ENCODE data around the gene OR10V1. TPM values are rescaled to one million over a fixed set of nuclear protein-coding genes. Genes with fewer than 3 reads are reported as not detected.

Gene OR10V1
- total and polyA plus RNA-seq, 4 donors = not detected

DNA sequence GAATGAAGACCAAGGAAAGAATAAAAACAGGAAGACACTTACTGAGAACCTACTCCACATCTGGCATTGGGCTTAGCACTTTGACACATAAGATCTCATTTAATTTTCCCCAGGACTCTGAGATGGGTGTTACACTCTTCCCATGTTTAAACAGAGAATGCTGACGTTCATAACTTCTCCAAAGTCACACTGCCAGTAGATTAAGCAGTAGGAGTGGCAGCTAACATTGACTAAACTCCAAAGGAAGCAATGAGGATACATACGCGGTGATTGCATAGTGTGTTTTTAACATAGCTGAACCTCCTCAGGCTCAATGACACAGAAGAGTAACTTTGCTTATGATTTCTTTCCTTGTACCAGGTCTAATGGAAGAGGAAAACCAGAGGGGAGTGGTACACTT lies 14.5 kb upstream of the OR10V1 start:
- Histone ChIP-seq H3K4me1 (ENCODE audit: control insufficient read depth in 4 of 4, insufficient read depth in 4 of 4, low read length in 3 of 4) (no peaks in the 10 kb centered on the region), H3K27ac (ENCODE audit: low read depth in 1 of 2, low read length in 2 of 2) (no peak overlapping the region), H3K36me3 (ENCODE audit: control insufficient read depth in 4 of 4, insufficient read depth in 3 of 4, low read depth in 1 of 4, low read length in 3 of 4) (no peaks in the 10 kb centered on the region), H3K27me3 (ENCODE audit: control insufficient read depth in 4 of 4, insufficient read depth in 4 of 4, low read length in 3 of 4) (peaks cover 0 to 2% (median 0%) of the 10 kb centered on the region in 4 donors), H3K9me3 (ENCODE audit: control insufficient read depth in 4 of 4, low read length in 3 of 4) (no peaks in the 10 kb centered on the region), H3K4me3 (ENCODE audit: low read depth in 1 of 3, low read length in 3 of 3) (no peak overlapping the region), H3K9ac (ENCODE audit: low read depth in 1 of 2, low read length in 2 of 2) (no peak overlapping the region)
- 76% methylated on average over 3 of the region's 3 CpGs for WGBS
- no peak for DNase-seq (ENCODE audit: low spot score)
- no peak for TF ChIP-seq SP1 (IDR thresholded peaks at IDR 0.05)
- no peak for TF ChIP-seq NR2F2 (IDR thresholded peaks at IDR 0.05)
- no peak for TF ChIP-seq REST (IDR thresholded peaks at IDR 0.05)
- TF ChIP-seq RAD21 (IDR thresholded peaks at IDR 0.05) = no peak
- no peak for TF ChIP-seq YY1 (IDR thresholded peaks at IDR 0.05)
- no peak for TF ChIP-seq CTCF (IDR thresholded peaks at IDR 0.05; ENCODE audit: low read depth, low read length, missing input control)
- TF ChIP-seq ZBTB33 (IDR thresholded peaks at IDR 0.05) = no peak
- no peak for TF ChIP-seq FOXA1 (IDR thresholded peaks at IDR 0.05)
- no peak for TF ChIP-seq ATF3 (IDR thresholded peaks at IDR 0.05)
- TF ChIP-seq HNF4G (IDR thresholded peaks at IDR 0.05) = no peak
- no peak for TF ChIP-seq MAX (IDR thresholded peaks at IDR 0.05)
- no peak for TF ChIP-seq RXRA (IDR thresholded peaks at IDR 0.05)
- no peak for TF ChIP-seq EGR1 (IDR thresholded peaks at IDR 0.05; ENCODE audit: low read depth in 2 of 2)
- TF ChIP-seq FOXA2 (IDR thresholded peaks at IDR 0.05) = no peak

GRCh38 chr11:59727426-59727825 lies 13.8 kb upstream of the OR10V1 start:
- Histone ChIP-seq H3K4me1 (ENCODE audit: control insufficient read depth in 4 of 4, insufficient read depth in 4 of 4, low read length in 3 of 4) (no peaks in the 10 kb centered on the region), H3K9ac (ENCODE audit: low read depth in 1 of 2, low read length in 2 of 2) (no peak overlapping the region), H3K27ac (ENCODE audit: low read depth in 1 of 2, low read length in 2 of 2) (no peak overlapping the region), H3K36me3 (ENCODE audit: control insufficient read depth in 4 of 4, insufficient read depth in 3 of 4, low read depth in 1 of 4, low read length in 3 of 4) (no peaks in the 10 kb centered on the region), H3K27me3 (ENCODE audit: control insufficient read depth in 4 of 4, insufficient read depth in 4 of 4, low read length in 3 of 4) (peaks cover 0 to 4% (median 0%) of the 10 kb centered on the region in 4 donors), H3K4me3 (ENCODE audit: low read depth in 1 of 3, low read length in 3 of 3) (no peak overlapping the region), H3K9me3 (ENCODE audit: control insufficient read depth in 4 of 4, low read length in 3 of 4) (no peaks in the 10 kb centered on the region)
- no peak for DNase-seq (ENCODE audit: low spot score)
- 96% methylated on average over 1 of the region's 1 CpG for WGBS
- TF ChIP-seq FOXA2 (IDR thresholded peaks at IDR 0.05) (no peak), CTCF (IDR thresholded peaks at IDR 0.05; ENCODE audit: low read depth, low read length, missing input control) (no peak), JUND (IDR thresholded peaks at IDR 0.05) (no peak), SP1 (IDR thresholded peaks at IDR 0.05) (no peak), HNF4G (IDR thresholded peaks at IDR 0.05) (no peak), ZBTB33 (IDR thresholded peaks at IDR 0.05) (no peak), EGR1 (IDR thresholded peaks at IDR 0.05; ENCODE audit: low read depth in 2 of 2) (no peak), NR2F2 (IDR thresholded peaks at IDR 0.05) (no peak), GABPA (IDR thresholded peaks at IDR 0.05 in 1 of 2, conservative IDR thresholded peaks at IDR 0.05 in 1 of 2) (no peak), ATF3 (IDR thresholded peaks at IDR 0.05) (no peak), MAX (IDR thresholded peaks at IDR 0.05) (no peak)
